GM19455 (cell line): ENCODE data around the gene PTDSS2.
"Not testable (repeated sequence)": the region's sequence is repeated elsewhere in the genome, so short reads cannot be mapped to it uniquely, and the experiment has no call there.

Experiments
- ATAC-seq: cut with Tn5 transposase; IDR thresholded peaks from one replicate; pipeline ENCODE4 v1.9.1; 2021; ENCODE audit not compliant: unreplicated experiment

PTDSS2 gene

DNA sequence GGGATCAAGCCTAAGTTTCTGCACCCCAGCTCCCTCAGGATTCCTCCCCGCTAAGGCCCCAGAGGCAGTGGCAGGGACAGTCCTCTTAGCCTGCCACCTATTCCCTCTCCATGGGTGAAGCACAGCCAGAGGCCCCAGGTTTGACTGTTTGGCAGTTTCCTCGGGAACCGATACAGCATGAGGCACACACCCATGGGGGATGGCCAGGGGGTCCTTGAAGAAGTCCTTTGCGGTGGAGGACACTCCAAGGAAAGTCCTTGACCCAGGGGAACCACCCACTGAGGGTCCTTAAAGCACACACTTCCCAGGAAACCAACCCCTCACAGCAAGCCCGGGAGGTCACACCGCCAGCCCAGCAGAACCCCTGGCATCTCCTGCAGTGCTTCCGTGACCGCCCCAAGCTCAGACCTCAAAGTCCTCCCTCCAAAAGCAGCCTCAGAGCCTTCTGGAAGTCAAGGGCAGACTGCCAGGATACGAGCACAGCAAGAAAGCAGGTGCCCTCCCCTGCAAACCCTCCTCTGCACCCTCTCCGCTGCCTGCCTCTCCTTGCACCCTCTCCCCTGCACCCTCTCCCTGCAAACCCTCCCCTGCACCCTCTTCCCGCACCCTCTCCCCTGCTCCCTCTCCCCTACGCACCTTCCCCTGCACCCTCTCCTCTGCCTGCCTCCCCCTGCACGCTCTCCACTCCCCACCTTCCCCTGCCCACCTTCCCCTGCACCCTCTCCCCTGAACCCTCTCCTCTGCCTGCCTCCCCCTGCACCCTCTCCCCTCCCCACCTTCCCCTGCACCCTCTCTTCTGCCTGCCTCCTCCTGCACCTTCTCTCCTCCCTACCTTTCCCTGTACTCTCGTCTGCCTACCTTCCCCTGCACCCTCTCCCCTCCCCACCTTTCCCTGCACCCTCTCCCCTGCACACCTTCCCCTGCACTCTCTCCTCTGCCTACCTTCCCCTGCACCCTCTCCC is 36.7 kb upstream of the PTDSS2 start:
- ATAC-seq: no peak

DNA sequence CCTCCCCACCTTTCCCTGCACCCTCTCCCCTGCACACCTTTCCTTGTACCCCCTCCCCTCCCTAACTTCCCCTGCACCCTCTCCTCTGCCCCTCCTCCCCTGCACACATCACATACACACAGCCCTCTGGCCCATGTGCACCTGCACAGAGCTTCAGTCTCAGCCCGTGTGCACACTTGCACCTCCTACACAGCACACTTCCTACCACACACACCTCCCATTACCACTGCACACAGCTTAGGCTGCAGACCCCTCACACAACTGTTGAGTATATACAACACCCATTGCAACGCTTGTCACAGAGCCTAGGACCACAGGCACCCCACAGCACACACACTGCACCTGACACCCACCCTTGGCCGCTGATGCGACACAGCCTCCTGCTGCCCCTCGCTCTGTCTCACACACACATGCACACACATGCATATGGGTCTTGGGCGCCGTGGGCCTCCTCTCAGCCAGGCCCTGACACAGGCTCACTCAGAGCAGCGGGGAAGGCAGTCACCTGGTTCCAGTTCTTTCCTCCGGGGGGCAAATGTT is 35.7 kb upstream of the PTDSS2 start:
- no peak for ATAC-seq

DNA sequence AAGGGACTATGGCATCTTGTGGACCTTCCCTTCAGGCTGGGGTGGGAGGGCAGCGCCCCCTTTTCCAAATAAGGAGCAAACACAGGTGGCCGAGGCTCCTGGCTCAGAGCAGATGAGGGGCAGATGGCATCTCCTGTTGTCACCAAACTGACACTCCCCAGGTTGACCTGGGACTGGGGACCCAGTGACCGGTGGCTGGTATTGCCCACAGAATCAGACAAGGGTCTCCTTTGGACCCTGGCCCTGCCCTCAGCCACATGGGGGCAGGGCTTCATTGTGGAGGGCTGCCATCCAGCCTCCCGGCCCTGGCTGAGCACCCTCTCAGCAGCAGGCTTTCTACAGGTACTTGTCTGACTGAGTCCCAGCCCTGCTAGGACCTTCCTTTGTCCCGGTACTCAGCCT is 34.4 kb upstream of the PTDSS2 start:
- ATAC-seq: no peak

DNA sequence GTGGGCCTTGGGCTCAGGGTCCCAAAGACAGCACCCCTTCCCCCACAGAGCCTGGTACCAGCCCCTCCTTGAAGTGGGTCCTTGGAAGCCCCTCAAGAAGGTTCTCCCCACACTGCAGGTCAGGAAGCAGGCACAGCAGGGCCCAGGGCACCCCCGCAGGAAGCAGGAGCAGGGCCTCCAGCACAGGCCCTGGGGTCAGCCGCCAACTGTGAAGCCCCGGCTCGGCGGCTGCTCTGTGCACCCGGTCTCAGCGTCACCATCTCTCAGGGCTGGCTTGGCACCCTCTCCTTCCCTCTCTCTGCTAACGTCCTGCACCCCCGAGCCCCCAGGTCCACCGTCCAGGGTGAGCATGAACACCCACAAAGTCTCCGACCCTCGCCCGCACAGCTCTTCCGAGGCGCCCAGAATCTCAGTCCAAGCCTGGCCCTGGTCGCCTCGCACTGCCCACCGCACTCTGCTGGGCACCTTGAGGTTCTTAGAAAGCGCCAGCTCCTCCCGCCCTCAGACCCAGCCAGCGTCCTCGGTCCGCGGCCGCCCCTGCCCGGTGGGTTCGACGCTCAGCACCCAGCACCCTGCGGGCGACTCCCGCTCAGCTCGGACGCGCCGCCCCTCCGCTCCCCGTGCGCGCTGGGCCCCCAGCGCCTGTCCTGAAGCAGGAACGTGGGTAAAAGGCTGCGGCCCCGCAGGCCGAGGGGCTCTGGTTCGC is 33.9 kb upstream of the PTDSS2 start:
- ATAC-seq: no peak

DNA sequence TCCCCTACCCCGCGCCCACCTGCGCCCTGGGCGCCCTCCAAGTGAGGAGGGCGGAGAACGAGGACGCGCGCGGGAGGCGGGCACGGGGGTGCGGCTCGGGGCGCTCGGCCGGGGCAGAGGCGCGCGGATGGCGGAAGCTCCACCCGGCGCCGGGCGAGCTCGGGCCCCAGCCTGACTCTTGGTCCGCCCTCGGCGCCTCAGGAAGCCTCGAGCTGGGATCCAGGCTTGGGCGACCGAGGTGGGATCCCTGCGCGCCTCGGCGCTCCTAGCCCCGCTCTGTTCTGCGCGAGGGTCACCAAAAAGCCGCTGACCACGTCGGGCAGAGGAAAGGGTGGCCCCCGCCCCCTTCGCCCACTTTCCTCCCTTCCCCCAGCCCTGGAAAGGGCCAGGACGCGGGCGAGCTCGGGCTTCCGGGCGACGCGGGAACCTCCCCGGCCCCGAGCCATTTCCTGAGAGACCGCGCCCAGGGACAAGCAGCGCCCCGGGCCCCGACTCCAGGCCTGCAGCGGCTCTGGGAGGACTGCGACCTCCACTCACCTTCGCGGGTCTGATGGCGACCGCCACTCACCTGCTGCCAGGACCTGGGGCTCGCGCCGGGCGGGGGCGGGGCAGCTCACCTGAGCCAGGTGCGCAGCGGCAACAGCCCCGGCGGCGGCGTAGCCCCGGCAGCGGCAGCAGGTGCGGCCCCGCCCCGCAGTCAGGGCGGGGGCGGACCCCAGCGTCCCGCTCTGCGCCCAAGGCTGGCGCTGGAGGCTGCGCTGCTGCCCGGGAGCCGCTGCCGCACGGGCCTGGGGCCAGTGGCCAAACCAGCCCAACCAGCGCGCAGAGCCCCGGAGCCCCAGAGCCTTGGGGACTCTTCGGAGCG is 33.1 kb upstream of the PTDSS2 start:
- ATAC-seq: no peak

DNA sequence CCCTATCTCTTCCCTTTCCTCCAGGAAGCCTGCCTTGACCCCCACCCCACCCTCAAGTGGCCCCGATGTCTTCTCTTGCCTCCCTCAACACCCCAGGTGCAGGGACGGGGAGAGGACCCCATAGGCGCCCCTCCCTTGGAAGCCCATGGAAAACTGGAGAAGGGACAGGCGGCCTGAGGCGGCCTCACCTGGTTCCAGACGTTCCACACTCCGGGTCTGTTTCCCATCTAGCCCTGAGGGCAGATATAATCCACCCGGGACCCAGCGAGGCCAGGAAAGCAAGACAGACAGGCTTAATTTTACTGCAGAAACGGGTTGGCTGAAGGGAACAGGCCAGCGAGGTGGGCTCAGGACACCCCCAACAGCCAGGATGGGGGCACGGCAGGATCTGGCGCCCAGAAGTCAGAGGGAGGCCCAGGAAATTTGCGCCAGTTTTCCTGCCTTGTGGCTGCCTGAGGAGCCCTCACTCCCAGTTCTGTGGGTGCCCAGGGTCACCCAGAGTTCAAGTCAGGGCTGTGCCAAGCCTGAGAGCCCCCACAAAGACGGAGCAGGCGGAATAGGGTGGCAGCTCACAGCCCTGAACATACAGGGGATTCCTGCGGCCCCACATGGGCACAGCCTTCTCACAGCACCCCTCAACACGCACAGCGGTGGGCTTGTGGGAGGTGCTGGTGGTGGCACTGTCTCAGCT is 32.3 kb upstream of the PTDSS2 start:
- no peak for ATAC-seq

DNA sequence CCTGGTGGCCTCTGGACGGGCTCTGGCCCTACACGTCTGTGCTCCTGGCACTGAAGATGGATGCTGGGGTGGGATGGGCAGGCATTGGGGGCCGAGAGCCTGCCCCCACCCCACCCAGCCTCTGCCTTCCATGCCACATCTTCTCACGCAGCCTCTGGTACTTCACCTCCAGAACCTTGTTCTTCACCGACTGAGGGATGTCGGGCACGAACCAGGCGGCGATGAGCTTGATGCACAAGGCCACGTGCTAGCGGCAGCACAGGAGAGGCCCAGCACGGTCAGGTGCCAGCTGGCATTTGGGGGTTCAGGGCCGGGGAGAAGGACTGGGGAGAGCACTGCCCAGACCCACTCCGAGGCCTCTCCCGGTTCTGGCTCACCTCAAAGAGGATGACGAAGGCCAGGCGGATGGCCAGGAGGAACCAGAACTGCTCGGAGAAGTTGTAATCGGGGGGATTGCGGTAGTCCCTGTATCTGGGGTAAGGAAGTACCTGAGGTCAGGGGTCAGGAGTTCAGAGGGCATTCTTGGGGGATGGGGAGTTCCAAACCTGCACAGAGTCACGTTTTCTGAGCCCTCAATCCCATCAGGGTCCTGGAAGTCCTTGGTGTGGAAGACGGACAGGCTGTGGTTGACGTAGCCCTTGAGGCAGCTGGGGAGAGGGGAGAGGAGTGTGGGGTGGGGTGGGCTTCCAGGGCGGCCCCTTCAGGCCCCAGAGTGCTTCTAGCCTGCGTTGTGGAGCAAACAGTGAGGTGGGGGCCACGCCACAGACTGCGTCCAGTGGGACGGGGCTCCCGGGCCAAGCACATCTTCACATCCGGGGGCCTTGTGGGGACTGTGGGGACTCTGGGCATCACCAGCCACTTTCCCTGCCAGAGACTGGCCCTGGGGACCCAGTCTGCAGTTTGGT is 31.5 kb upstream of the PTDSS2 start:
- no peak for ATAC-seq

DNA sequence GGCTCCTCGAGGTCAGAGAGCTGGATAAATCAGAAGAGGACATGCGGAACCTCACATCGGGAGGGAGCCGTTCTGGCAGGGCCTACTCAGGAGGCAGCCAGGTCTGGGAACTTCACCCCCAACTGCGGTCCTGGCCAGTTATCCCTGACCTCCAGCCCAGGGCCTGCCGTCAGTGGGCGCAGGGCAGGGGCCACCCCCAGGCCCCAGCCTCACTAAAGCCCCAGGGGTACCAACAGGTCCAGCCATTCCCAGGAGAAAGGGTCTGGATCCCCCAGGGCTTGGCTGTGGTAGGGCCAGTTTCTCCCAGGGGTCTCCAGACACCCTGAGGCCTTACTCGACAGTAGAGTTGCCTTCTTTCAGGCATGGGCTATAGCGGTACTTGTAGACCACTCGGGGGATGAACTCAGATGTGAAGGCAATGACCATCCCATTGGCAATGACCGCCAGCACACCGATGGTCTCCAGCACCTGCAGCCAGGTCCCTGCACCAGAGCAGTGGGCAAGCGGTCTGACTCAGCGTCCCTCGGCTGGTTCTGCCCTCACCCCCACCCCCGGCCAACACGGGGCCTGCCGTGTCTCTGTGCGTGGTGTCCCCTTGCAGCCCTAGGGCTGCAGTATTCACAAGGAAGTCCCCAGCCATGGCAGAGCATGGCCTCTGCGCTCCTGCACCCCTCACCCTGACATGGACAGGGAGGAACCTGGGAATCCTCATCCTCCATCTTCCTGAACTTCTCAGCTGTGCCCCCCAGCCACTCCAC is 30.7 kb upstream of the PTDSS2 start:
- ATAC-seq: no peak

DNA sequence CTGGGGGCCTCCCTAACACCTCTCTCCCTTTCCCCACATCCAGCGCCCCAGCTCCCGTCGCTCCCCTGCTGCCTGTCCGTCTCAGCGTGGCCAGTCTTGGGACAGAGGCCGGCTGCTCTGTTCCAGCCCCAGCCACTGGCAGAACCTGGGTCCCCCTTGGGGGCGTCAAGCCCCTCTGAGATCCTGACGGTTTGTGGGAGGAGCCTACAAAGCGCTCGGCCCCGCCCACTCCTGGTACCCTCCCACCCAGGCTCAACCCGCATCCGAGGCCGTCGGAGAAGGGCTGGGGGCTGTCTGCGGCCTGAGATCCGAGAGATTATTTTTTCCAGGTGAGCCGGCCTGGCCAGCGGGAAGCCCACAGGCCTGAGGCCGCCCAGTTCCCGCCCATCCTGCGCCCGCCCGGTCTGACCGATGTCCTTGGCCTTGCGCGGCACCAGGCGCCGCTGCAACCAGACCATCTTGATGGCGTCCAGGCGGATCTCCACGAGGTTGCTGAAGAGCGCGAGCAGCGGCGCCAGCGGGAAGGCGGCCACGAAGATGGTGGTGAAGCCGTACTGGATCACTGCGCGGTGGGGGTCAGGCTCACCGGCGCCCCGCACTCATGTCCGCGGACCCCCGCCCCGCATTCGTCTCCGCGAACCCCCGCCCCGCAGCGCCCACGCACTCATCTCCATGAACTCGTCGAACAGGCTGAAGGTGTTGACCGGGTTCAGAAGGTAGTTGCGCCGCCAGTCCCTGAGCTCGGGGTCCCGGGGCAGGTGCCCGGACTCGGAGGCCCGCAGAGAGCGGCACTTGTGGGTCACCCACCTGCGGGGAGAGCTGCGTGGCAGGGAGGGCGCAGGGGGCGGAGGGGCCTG is 29.8 kb upstream of the PTDSS2 start:
- no peak for ATAC-seq

DNA sequence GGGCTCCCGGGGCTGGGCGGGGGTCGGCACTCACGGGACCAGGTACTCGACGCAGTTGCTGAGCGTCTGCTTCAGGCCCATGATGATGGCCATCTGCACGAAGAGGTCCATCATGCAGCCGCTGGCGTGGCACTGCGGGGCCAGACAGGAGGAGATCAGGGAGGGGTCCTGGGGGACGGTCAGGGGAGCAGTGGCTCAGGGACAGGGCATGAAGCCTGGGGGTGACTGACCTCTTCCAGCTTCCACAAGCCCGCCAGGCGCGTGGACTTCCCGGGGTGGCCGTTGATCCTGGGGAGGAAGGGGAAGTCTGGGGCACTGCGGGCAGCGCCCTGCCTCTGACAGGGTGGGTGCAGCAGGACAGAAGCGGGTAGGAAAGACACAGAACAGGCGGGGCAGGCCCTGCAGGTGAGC is 29.2 kb upstream of the PTDSS2 start:
- no peak for ATAC-seq

DNA sequence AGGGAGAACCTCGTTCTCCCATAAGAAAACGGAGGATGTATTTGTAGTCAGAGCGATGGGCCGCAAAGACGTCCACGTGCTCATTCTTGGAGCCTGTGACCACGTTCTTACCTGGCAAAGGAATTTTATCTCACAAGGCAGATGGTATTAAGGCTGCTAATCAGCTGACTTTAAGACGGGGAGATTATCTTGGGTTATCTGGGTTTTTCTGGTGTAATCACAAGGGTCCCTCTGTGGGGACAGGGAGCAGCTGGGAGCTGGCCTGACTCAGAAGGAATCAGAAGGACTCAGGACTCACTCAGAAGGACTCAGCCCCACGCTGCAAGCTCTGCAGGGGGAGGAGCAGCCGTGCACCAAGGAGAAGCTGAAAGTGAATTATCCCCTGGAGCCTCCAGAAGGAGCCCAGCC is 27.8 kb upstream of the PTDSS2 start:
- ATAC-seq: no peak

DNA sequence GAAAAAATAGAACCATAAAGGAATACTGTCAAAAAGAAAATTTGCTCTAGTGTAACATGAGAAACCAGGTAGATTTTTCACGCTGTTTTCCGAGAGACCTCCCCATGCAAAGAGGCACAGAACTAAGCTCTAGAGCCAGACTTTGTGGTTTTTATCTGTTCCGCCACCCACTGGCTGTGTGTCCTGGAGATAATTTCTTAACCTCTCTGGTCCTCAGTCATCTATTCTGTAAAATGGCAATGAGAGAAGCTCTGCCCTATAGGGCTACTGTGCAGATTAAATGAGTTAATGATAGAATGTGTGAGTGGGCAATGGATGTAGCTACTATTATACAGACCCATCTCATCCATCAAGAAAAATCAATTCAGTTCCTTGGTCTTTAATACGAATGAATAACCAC is 25.8 kb upstream of the PTDSS2 start:
- ATAC-seq: no peak

DNA sequence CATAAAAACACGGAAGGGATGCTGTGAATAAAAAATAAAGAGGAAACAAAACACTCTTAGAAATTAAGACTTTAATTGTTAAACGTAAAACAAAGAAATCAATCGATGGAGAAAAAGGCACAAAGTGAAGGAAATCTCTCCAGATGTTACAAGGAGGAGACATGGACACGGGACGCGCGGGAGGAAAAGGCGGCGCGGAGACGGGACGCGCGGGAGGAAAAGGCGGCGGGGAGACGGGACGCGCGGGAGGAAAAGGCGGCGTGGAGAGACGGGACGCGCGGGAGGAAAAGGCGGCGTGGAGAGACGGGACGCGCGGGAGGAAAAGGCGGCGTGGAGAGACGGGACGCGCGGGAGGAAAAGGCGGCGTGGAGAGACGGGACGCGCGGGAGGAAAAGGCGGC is 25.3 kb upstream of the PTDSS2 start:
- not testable (repeated sequence) for ATAC-seq

DNA sequence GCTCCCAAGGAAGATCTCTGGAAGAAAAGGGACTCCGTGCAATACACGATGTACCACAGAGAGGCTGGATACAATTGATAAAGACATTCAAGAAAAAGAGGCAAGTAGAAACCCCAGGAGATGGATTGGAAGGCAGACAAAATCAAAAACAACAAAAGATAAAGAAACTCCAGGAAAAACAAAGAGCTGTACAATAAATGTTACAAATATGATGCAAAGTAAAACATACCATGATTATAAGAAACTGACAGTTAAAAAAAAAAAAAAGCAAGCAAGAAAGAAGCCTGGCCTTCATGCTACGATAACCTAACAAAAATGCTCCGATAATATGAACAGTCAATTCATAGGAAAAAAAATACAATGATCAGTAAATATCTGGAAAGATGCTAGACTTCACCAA is 24.8 kb upstream of the PTDSS2 start:
- no peak for ATAC-seq

DNA sequence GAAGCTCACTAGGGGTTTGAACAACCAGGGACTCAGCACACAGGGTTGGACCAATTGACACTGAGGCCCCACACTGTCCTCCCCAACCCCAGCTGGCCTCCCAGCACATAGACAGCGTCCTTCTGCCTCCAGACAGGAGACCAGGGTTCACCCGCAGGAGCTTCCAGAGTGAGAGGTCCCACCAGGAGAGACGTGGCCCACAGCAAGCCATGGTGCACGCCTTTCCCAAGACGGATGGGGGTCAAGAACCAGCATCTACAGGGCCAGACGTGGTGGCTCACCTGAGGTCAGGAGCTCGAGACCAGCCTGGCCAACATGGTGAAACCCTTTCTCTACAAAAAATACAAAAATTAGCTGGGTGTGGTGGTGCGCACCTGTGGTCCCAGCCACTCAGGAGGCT is 23.2 kb upstream of the PTDSS2 start:
- no peak for ATAC-seq

DNA sequence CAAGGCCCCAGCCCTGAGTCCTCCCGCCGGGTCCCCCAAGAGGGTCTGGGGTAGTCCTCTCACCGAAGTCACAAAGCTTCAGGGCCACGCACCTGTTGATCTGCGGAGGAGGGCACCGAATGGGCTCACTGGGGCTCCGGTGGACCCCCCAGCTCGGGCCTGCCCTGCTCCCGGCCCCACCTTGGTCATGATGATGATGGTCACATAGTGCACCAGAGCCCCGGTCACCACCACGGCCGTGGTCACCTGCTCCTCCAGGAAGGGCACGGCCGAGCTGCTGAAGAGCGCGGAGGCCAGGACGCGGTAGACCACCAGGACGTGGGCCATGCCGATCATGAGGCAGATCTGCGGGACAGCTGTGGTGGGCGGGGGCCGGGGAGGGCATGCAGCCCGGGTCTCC is 21.8 kb upstream of the PTDSS2 start:
- no peak for ATAC-seq

DNA sequence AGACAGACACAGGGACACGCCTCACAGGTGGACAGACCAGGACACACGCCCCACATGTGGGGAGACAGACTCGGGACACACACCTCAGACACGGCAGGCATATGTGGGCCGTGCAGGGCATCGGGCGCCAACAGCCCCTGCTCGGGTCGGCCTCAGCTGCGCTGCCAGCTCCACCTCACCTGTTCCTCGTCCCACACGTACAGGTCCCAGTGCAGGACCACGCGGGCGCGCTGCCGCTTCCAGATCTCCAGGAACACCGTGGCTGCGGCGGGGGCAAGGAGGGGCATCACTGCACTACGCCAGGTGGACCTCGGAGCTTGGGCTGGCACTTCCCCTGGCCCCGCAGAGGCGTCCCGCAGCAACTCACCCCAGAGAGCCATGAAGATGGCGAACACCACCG is 20.7 kb upstream of the PTDSS2 start:
- no peak for ATAC-seq

DNA sequence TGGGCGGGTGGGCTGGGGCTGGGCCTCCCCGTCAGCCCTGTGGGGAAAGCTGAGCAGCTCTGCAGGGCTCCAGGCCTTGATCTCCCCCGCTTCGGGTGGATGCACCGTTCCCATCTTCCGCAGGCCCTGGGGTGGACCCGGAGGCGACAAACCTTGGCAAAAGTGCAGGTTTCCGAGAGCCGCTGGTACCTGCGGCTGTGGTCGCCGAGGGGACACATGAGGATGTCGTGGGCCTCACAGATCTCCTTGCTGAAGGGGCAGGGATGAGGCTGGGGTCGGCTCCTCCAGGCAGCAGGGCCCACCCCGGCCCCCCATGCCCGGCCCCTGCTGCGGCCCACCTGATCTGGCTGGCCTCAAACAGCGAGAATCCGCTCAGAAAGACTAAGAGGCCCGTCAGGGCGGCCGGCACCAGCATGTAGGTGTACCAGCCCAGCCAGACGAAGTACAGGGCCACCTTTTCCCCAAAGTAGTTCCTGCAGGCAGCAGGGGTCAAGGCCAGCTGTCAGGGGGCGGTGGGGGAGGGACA is 20.1 kb upstream of the PTDSS2 start:
- ATAC-seq: no peak
